ENCODE measurements around the gene SRPRB. TPM values are rescaled to one million over a fixed set of nuclear protein-coding genes. Genes with fewer than 3 reads are reported as not detected.
A peak's percentile ranks its signal among the peaks of the same experiment; 100 is the strongest.

Gene SRPRB
- total RNA-seq, 1 experiment from 2014 or later: 61.0 TPM

DNA sequence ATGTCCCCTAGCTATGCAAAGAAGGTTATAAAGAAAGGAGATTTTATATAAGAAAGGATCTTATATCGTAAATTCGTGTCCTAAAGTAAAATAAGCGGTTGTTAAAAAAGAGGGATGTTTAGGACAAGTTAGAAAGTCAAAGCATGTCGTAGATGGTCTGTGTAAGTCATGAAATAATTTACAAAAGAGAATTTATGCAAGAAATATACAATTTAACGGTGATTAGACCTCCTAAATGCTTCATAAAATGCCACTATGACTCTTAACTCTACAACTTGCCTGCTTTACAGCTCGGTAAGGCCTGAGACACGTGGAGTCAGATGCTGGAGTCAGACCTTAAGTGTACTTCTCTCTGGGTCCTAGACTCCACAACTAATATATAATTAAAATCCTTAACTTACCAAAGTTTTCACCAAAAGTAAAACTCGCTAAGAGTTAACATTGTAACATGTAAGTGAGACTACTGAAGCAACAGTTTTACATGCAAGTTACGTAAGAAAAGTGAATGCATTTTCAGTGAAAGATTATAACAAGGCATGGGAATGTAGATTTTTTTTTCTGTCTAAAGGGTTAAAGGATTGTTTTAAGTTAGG lies 13.3 kb upstream of the SRPRB start:
- no peaks in the 10 kb centered on the region for H3K79me2 ChIP-seq (ENCODE audit: insufficient read depth, low read length)
- POLR2A ChIA-PET: no interaction called here
- no peaks in the 10 kb centered on the region for H3K9me2 ChIP-seq (ENCODE audit: insufficient read depth)
- H4K20me1 ChIP-seq (ENCODE audit: insufficient read depth): no peaks in the 10 kb centered on the region
- H2AFZ ChIP-seq (ENCODE audit: low read depth, low read length, poor library complexity, severe bottlenecking): no peak overlapping the region
- H3K4me3 ChIP-seq (replicated peaks in 1 of 2; ENCODE audit: low read depth in 1 of 2, low read length in 2 of 2): no peak overlapping the region
- H3K27me3 ChIP-seq (ENCODE audit: insufficient read depth, low read length): no peaks in the 10 kb centered on the region
- TF ChIP-seq CBX3 (IDR thresholded peaks at IDR 0.05; ENCODE audit: low read depth) (peak; percentile 58; the same call in 1 of the 2 replicates), SP1 (IDR thresholded peaks at IDR 0.05; ENCODE audit: low read depth) (no peak)
- ATAC-seq: no peak
- no peak overlapping the region for H3K4me2 ChIP-seq (ENCODE audit: low read length)
- peaks cover 6% of the 10 kb centered on the region in 2 experiments; a peak in 1 of 4 replicates for H3K9me3 ChIP-seq (ENCODE audit: control insufficient read depth in 1 of 2, insufficient read depth in 1 of 2, low read depth in 1 of 2, low read length in 2 of 2)
- RAD21 ChIA-PET (ENCODE audit: low non-redundant PET in 1 of 2, low total read pairs in 2 of 2, uncharacterized antibody in 2 of 2, unreplicated experiment in 2 of 2): interaction anchor here in 1 of 2 experiments (0.6 kb wide), 1 partner anchor 16 kb away, joined by 3 read pairs; no protein-coding TSS in a partner anchor
- H3K9ac ChIP-seq (ENCODE audit: low read length): no peak overlapping the region
- intact Hi-C loops (cut with micrococcal nuclease): no loop called here
- H3K27ac ChIP-seq (ENCODE audit: low read depth, low read length): no peak overlapping the region
- CTCF ChIA-PET: no interaction called here
- DNase-seq (ENCODE audit: low read depth, low spot score): peak; percentile 39
- no peaks in the 10 kb centered on the region for H3K4me1 ChIP-seq (ENCODE audit: control insufficient read depth in 1 of 2, insufficient read depth in 2 of 2, low read length in 2 of 2)
- H3K36me3 ChIP-seq (ENCODE audit: control insufficient read depth in 1 of 2, insufficient read depth in 2 of 2, low read length in 2 of 2): no peaks in the 10 kb centered on the region; a peak in 1 of 4 replicates
- BruUV-seq (replicated peaks): no TSS peak

DNA sequence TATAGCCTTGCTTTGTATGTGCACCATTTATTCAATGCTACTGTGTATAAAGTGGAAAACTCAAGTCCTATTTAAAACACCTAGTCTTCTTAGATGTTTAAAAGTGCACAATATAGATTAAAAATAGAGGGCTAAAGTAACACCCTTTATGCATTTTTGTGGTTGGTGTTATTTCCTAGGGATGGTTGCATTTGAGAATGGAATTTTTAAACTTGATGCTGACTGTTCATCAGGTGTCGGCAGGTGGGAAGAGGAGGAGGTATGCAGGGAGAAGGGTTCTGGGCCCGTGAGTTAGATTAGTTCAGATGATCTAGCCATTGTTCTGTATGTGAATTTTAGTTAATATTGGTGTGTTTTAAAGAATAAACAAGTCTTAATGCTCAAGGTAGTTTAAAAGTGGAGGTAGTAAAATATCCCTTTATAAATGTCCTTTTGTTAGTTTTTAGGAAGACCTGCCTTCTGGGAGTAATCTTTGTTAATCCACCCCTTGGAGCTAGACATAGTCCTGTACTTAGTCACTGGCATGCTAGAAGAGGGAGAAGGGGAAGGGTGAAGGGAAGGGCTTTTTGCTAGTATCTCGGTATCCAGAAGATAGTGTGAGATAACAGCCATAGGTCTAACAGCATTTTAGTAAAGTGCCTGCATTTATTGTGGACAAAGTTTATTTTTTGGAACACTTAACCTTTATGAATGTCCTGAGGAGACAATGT lies 8.1 kb upstream of the SRPRB start:
- intact Hi-C loops (cut with micrococcal nuclease): no loop called here
- CTCF ChIA-PET: no interaction called here

More for the DNA sequence above, 8.1 kb upstream of the SRPRB start:
- Histone ChIP-seq H4K20me1 (ENCODE audit: insufficient read depth) (no peaks in the 10 kb centered on the region), H3K9me3 (ENCODE audit: control insufficient read depth in 1 of 2, insufficient read depth in 1 of 2, low read depth in 1 of 2, low read length in 2 of 2) (no peaks in the 10 kb centered on the region), H2AFZ (ENCODE audit: low read depth, low read length, poor library complexity, severe bottlenecking) (no peak overlapping the region), H3K79me2 (ENCODE audit: insufficient read depth, low read length) (no peaks in the 10 kb centered on the region), H3K27ac (ENCODE audit: low read depth, low read length) (no peak overlapping the region), H3K36me3 (ENCODE audit: control insufficient read depth in 1 of 2, insufficient read depth in 2 of 2, low read length in 2 of 2) (no peaks in the 10 kb centered on the region), H3K4me1 (ENCODE audit: control insufficient read depth in 1 of 2, insufficient read depth in 2 of 2, low read length in 2 of 2) (no peaks in the 10 kb centered on the region), H3K4me2 (ENCODE audit: low read length) (no peak overlapping the region), H3K27me3 (ENCODE audit: insufficient read depth, low read length) (no peaks in the 10 kb centered on the region), H3K4me3 (replicated peaks in 1 of 2; ENCODE audit: low read depth in 1 of 2, low read length in 2 of 2) (no peak overlapping the region), H3K9ac (ENCODE audit: low read length) (no peak overlapping the region), H3K9me2 (ENCODE audit: insufficient read depth) (no peaks in the 10 kb centered on the region)
- POLR2A ChIA-PET: no interaction called here
- no peak for DNase-seq (ENCODE audit: low read depth, low spot score)
- TF ChIP-seq EGR1 (IDR thresholded peaks at IDR 0.05; ENCODE audit: low read depth) (no peak), SRF (IDR thresholded peaks at IDR 0.05; ENCODE audit: low read depth) (no peak), ZFX (IDR thresholded peaks at IDR 0.05) (no peak), SIN3A (IDR thresholded peaks at IDR 0.05; ENCODE audit: low read depth) (no peak), SP1 (IDR thresholded peaks at IDR 0.05; ENCODE audit: low read depth) (no peak), FOSL1 (IDR thresholded peaks at IDR 0.05; ENCODE audit: low read depth) (no peak), CEBPB (IDR thresholded peaks at IDR 0.05; ENCODE audit: low read depth) (no peak)
- TF ChIP-seq, protein P1, sequence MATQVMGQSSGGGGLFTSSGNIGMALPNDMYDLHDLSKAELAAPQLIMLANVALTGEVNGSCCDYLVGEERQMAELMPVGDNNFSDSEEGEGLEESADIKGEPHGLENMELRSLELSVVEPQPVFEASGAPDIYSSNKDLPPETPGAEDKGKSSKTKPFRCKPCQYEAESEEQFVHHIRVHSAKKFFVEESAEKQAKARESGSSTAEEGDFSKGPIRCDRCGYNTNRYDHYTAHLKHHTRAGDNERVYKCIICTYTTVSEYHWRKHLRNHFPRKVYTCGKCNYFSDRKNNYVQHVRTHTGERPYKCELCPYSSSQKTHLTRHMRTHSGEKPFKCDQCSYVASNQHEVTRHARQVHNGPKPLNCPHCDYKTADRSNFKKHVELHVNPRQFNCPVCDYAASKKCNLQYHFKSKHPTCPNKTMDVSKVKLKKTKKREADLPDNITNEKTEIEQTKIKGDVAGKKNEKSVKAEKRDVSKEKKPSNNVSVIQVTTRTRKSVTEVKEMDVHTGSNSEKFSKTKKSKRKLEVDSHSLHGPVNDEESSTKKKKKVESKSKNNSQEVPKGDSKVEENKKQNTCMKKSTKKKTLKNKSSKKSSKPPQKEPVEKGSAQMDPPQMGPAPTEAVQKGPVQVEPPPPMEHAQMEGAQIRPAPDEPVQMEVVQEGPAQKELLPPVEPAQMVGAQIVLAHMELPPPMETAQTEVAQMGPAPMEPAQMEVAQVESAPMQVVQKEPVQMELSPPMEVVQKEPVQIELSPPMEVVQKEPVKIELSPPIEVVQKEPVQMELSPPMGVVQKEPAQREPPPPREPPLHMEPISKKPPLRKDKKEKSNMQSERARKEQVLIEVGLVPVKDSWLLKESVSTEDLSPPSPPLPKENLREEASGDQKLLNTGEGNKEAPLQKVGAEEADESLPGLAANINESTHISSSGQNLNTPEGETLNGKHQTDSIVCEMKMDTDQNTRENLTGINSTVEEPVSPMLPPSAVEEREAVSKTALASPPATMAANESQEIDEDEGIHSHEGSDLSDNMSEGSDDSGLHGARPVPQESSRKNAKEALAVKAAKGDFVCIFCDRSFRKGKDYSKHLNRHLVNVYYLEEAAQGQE (IDR thresholded peaks at IDR 0.05; ENCODE audit: low read depth): no peak
- TF ChIP-seq, protein P2, sequence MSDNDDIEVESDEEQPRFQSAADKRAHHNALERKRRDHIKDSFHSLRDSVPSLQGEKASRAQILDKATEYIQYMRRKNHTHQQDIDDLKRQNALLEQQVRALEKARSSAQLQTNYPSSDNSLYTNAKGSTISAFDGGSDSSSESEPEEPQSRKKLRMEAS (IDR thresholded peaks at IDR 0.05): no peak
- BruUV-seq (replicated peaks): no TSS peak
- ATAC-seq: no peak
- RAD21 ChIA-PET (ENCODE audit: low non-redundant PET in 1 of 2, low total read pairs in 2 of 2, uncharacterized antibody in 2 of 2, unreplicated experiment in 2 of 2): no interaction called here
